CD4-positive, alpha-beta T cell treated with Interleukin-1 beta for 1 hour (primary cell): Measurements from ENCODE around the gene COBL.

Experiments used
- DNase-seq, 2 donors: peaks; one replicate each; pipeline ENCODE4 v3.0.0-alpha.2; 2020 to 2022

Gene COBL

GRCh38 chr7:51175992-51176388, 140.6 kb downstream of the COBL start:
- no peak for DNase-seq

- no peak for DNase-seq
Measured at GRCh38 chr7:51175316-51175991, 141.2 kb downstream of the COBL start.

- DNase-seq, result no peak
Measured at GRCh38 chr7:51165337-51165736, 151.3 kb downstream of the COBL start.

GRCh38 chr7:51162724-51163329, 153.8 kb downstream of the COBL start:
- peak; percentile 38 to 58 for DNase-seq

- DNase-seq, result no peak
Measured at GRCh38 chr7:51161937-51162336, 154.7 kb downstream of the COBL start.

GRCh38 chr7:51160990-51161615, 155.5 kb downstream of the COBL start:
- peak; percentile 47 to 50 for DNase-seq

- DNase-seq, result no peak
Measured at GRCh38 chr7:51160411-51160810, 156.2 kb downstream of the COBL start.

- DNase-seq, result no peak
Measured at GRCh38 chr7:51158742-51159445, 157.7 kb downstream of the COBL start.

- no peak for DNase-seq
Measured at GRCh38 chr7:51158211-51158610, 158.4 kb downstream of the COBL start.

GRCh38 chr7:51154201-51154600, 162.4 kb downstream of the COBL start:
- no peak for DNase-seq

- no peak for DNase-seq
Measured at GRCh38 chr7:51152706-51153200, 163.9 kb downstream of the COBL start.

GRCh38 chr7:51151455-51151854, 165.2 kb downstream of the COBL start:
- DNase-seq, result no peak

- DNase-seq, result no peak
Measured at GRCh38 chr7:51150193-51150592, 166.4 kb downstream of the COBL start.

GRCh38 chr7:51148216-51148615, 168.4 kb downstream of the COBL start:
- DNase-seq, result no peak

GRCh38 chr7:51146816-51147586, 169.6 kb downstream of the COBL start:
- DNase-seq, result no peak

- DNase-seq, result no peak
Measured at GRCh38 chr7:51144178-51144577, 172.4 kb downstream of the COBL start.

- DNase-seq, result no peak
Measured at GRCh38 chr7:51142741-51143385, 173.7 kb downstream of the COBL start.

GRCh38 chr7:51141451-51142003, 175.1 kb downstream of the COBL start:
- peak in 1 of 2 donors; percentile 12 for DNase-seq

- DNase-seq, result no peak
Measured at GRCh38 chr7:51140199-51141164, 176.1 kb downstream of the COBL start.

- DNase-seq, result no peak
Measured at GRCh38 chr7:51139796-51140195, 176.8 kb downstream of the COBL start.
